Bronchial epithelial cell (primary cell): ENCODE data around the gene LDLRAD4. TPM values are rescaled to one million over a fixed set of nuclear protein-coding genes. Genes with fewer than 3 reads are reported as not detected.

Source experiments
- DNase-seq: peaks from one replicate; pipeline ENCODE4 v3.0.0-alpha.2; 2010; ENCODE audit warnings: low read depth
- FAIRE-seq: peaks from 2 replicates; lab custom pipeline; 2011; peaks lifted over from hg19 to GRCh38; lab: Jason Lieb, UNC
- H3K27me3 ChIP-seq: 2 replicates; pipeline ENCODE4 v1.5.1; 2011; ENCODE audit warnings: low read length; ENCODE audit not compliant: control insufficient read depth, insufficient read depth
- H3K36me3 ChIP-seq: 2 replicates; pipeline ENCODE4 v1.5.1; 2011; ENCODE audit warnings: low read length; ENCODE audit not compliant: control insufficient read depth, insufficient read depth
- H3K4me3 ChIP-seq: 2 replicates; pipeline ENCODE4 v1.5.1; 2011; ENCODE audit warnings: mild to moderate bottlenecking, low read depth, low read length, control low read depth
- CTCF ChIP-seq: IDR thresholded peaks from 2 replicates; pipeline ENCODE4 v1.5.1; 2011; ENCODE audit warnings: mild to moderate bottlenecking, moderate library complexity, low read length, control low read depth, inconsistent platforms; ENCODE audit not compliant: insufficient read depth, severe bottlenecking
- total RNA-seq: library from RNA; depleted of rRNA; stranded (reverse); fragments of >200 nt; gene quantifications from 2 replicates; pipeline ENCODE4 v1.2.1, GENCODE V29; 2014

Gene LDLRAD4
- total RNA-seq, 1 donor from 2014 or later = not detected

GRCh38 chr18:13387855-13388548 lies 169.4 kb downstream of the LDLRAD4 start:
- DNase-seq = no peak
- H3K27me3 ChIP-seq = no peaks in the 10 kb centered on the region

GRCh38 chr18:13388586-13389490 lies 170.3 kb downstream of the LDLRAD4 start:
- DNase-seq (no peak), FAIRE-seq (no peak)
- TF ChIP-seq CTCF = no peak
- Histone ChIP-seq H3K4me3 (no peak overlapping the region), H3K36me3 (no peaks in the 10 kb centered on the region), H3K27me3 (no peaks in the 10 kb centered on the region)

More at GRCh38 chr18:13387855-13388548, 169.4 kb downstream of the LDLRAD4 start:
- FAIRE-seq = no peak
- TF ChIP-seq CTCF = no peak
- Histone ChIP-seq H3K4me3 (no peak overlapping the region), H3K36me3 (no peaks in the 10 kb centered on the region)

DNA sequence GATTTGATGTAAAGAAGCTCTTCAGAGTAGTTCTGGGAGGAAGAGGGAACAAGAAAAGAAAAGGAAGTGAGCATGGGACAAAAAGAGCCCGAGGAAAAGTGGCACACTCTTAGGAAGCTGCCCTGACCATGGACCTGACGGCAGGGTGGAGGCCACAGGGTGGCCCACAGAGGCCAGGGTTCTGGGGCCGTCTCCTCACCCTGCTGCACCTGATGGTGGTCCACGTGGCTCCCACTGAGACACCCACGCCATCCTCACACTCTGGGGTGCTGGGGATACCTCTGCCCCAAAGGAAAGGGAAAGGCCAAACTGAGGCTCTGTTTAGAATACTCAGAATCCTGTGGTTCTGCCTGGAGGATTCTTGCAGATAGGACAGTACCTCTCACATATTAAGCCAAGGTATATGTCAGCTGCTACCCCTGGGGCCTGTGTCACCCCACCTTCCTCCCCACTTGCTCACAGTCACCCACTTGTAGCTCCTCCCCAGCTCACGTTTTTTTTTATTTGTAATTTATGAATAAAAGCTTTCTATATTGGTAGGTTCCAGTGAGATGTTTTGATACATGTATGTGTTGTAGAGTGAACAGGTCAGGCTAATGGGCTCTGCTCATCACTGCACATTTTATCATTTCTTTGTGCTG lies 171.1 kb downstream of the LDLRAD4 start:
- H3K4me3 ChIP-seq = no peak overlapping the region
- no peak for FAIRE-seq
- no peak for TF ChIP-seq CTCF
- no peaks in the 10 kb centered on the region for H3K27me3 ChIP-seq
- H3K36me3 ChIP-seq = no peaks in the 10 kb centered on the region
- no peak for DNase-seq

GRCh38 chr18:13390196-13390595 lies 171.6 kb downstream of the LDLRAD4 start:
- Histone ChIP-seq H3K27me3 (no peaks in the 10 kb centered on the region), H3K4me3 (no peak overlapping the region), H3K36me3 (no peaks in the 10 kb centered on the region)
- FAIRE-seq (no peak), DNase-seq (no peak)
- no peak for TF ChIP-seq CTCF

GRCh38 chr18:13390711-13391110 lies 172.2 kb downstream of the LDLRAD4 start:
- TF ChIP-seq CTCF = no peak
- DNase-seq (no peak), FAIRE-seq (no peak)
- Histone ChIP-seq H3K4me3 (no peak overlapping the region), H3K36me3 (no peaks in the 10 kb centered on the region), H3K27me3 (no peaks in the 10 kb centered on the region)
